ENCODE data around the gene MMP17.
"Not testable (repeated sequence)": the region's sequence is repeated elsewhere in the genome, so short reads cannot be mapped to it uniquely, and the experiment has no call there.

MMP17 gene

DNA sequence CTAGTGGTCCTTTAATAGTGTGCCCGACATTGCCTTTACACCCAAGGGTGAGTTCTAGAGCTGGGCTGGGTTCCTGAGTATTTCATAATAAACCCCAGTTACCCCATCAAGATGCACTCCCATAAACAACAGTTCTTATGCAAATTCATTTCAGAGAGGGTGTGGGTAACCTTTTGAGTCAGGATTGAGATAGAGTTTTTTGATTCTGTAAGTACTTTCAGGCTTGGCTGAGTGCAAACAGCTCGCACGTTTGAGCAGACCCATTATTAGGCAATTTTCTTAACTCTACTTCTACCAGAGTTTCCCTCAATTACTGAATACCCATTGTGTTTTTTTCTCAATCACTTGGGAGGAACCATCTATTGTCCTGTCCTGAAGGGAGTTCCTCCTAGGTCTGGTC is 50.2 kb downstream of the MMP17 start:
- not testable (repeated sequence) for H3K9me3 ChIP-seq (ENCODE audit: control insufficient read depth, insufficient read depth, low read length); H3K27me3 ChIP-seq (ENCODE audit: control insufficient read depth, insufficient read depth, low read length); H3K27ac ChIP-seq (ENCODE audit: low read length); H3K4me1 ChIP-seq (ENCODE audit: control insufficient read depth, insufficient read depth, low read length); H3K36me3 ChIP-seq (ENCODE audit: control insufficient read depth, insufficient read depth, low read length); H3K4me3 ChIP-seq (ENCODE audit: low read length); DNase-seq (ENCODE audit: low read depth, low spot score)
- whole genome bisulfite sequencing (ENCODE audit: insufficient coverage, insufficient read length), result no CpG with 5 or more reads among the region's 3 CpGs

DNA sequence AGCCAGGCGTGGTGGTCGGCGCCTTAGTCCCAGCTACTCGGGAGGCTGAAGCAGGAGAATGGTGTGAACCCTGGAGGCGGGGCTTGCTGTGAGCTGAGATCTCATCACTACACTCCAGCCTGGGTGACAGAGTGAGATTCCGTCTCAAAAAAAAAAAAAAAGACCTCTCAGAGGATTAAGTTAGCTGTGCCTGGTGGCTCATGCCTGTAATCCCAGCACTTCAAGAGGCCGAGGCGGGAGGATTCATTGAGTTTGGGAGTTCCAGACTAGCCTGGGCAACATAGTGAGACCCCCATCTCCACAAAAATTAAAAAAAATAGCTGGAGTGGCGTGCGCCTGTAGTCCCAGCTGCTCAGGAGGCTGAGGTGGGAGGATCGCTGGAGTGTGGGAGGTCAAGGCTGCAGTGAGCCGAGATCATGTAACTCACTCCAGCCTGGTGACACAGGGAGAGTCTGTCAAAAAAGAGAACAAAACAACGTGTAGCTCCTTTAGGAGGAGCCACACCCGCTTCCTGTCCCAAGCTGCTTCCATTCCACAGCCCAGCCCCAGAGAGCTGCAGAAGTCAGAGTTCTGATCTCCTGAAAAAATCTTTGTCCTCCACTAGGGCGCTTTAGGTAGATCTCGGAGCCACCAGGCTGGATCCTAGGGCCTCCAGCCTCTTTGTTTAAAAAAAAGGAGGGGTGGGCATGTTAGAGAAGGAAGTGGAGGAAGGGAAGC is 54.8 kb downstream of the MMP17 start:
- H3K4me3 ChIP-seq (ENCODE audit: low read length), result no peak overlapping the region
- WGBS (ENCODE audit: insufficient coverage, insufficient read length), result no CpG with 5 or more reads among the region's 16 CpGs
- H3K27ac ChIP-seq (ENCODE audit: low read length), result no peak overlapping the region
- H3K9me3 ChIP-seq (ENCODE audit: control insufficient read depth, insufficient read depth, low read length), result no peaks in the 10 kb centered on the region
- 0 out of 2 replicates have a peak, but pooled peaks cover 3% of the 10 kb centered on the region for H3K4me1 ChIP-seq (ENCODE audit: control insufficient read depth, insufficient read depth, low read length)
- no peaks in the 10 kb centered on the region for H3K36me3 ChIP-seq (ENCODE audit: control insufficient read depth, insufficient read depth, low read length)
- no peaks in the 10 kb centered on the region for H3K27me3 ChIP-seq (ENCODE audit: control insufficient read depth, insufficient read depth, low read length)
- DNase-seq (ENCODE audit: low read depth, low spot score), result no peak

DNA sequence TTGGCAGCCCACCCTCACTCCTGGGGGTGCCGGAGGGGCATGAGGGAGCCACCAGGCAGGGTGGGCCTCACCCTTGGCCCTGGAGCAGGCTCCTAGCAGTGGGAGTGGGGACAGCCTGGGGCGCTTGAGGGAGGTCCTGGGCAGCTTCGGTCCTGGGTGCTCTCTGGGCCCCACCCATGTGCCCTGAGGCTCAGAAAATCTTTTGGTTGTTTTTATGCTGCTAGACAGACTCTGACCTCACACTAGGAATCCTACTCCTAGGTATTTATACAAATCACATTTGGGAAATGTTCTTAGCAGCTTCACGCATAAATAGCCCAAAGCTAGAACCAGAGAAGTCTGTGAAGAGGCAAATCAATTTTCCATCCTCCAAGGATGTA is 55.3 kb downstream of the MMP17 start:
- H3K9me3 ChIP-seq (ENCODE audit: control insufficient read depth, insufficient read depth, low read length), result no peaks in the 10 kb centered on the region
- H3K27ac ChIP-seq (ENCODE audit: low read length), result no peak overlapping the region
- H3K27me3 ChIP-seq (ENCODE audit: control insufficient read depth, insufficient read depth, low read length), result no peaks in the 10 kb centered on the region
- WGBS (ENCODE audit: insufficient coverage, insufficient read length), result no CpG with 5 or more reads among the region's 4 CpGs
- H3K4me3 ChIP-seq (ENCODE audit: low read length), result no peak overlapping the region
- H3K36me3 ChIP-seq (ENCODE audit: control insufficient read depth, insufficient read depth, low read length), result no peaks in the 10 kb centered on the region
- DNase-seq (ENCODE audit: low read depth, low spot score), result no peak
- H3K4me1 ChIP-seq (ENCODE audit: control insufficient read depth, insufficient read depth, low read length), result 0 out of 2 replicates have a peak, but pooled peaks cover 3% of the 10 kb centered on the region

DNA sequence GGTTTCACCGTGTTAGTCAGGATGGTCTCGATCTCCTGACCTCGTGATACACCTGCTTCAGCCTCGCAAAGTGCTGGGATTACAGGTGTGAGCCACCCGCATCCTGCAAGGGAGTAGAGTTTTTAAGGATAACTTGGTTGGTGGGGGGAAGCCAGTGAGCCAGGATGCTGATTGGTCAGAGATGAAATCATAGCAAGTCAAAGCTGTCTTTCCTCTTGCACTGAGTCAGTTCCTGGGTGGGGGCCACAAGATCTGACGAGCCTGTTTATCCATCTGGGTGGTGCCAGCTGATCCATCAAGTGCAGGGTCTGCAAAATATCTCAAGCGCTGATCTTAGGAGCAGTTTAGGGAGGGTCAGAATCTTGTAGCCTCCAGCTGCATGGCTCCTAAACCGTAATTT is 56.9 kb downstream of the MMP17 start:
- not testable (repeated sequence) for H3K9me3 ChIP-seq (ENCODE audit: control insufficient read depth, insufficient read depth, low read length); H3K4me1 ChIP-seq (ENCODE audit: control insufficient read depth, insufficient read depth, low read length); H3K27me3 ChIP-seq (ENCODE audit: control insufficient read depth, insufficient read depth, low read length); H3K27ac ChIP-seq (ENCODE audit: low read length); DNase-seq (ENCODE audit: low read depth, low spot score); H3K36me3 ChIP-seq (ENCODE audit: control insufficient read depth, insufficient read depth, low read length); H3K4me3 ChIP-seq (ENCODE audit: low read length)
- WGBS (ENCODE audit: insufficient coverage, insufficient read length), result no CpG with 5 or more reads among the region's 8 CpGs

DNA sequence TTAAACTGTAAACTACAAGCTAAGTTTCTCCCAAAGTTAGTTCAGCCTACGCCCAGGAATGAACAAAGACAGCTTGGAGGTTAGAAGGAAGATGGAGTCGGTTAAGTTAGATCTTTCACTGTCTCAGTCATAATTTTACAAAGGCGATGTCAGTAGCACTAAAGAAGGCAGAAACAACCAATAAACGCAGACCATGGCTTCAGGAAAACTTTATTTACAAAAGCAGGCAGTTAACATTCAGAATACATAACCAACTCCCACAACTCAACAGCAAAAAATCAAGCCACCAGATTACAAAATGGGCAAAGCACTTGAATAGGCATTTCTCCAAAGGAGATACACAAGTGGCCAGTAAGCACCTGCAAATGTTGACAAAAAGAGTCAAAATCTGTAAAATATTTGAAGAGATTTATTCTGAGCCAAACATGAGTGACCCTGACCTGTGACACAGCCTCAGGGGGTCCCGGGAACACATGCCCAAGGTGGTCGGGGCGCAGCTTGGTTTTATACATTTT is 57.4 kb downstream of the MMP17 start:
- DNase-seq (ENCODE audit: low read depth, low spot score), result no peak
- Histone ChIP-seq H3K27me3 (ENCODE audit: control insufficient read depth, insufficient read depth, low read length) (no peaks in the 10 kb centered on the region), H3K36me3 (ENCODE audit: control insufficient read depth, insufficient read depth, low read length) (no peaks in the 10 kb centered on the region), H3K4me3 (ENCODE audit: low read length) (no peak overlapping the region), H3K9me3 (ENCODE audit: control insufficient read depth, insufficient read depth, low read length) (no peaks in the 10 kb centered on the region), H3K27ac (ENCODE audit: low read length) (no peak overlapping the region), H3K4me1 (ENCODE audit: control insufficient read depth, insufficient read depth, low read length) (no peaks in the 10 kb centered on the region)
- WGBS (ENCODE audit: insufficient coverage, insufficient read length), result no CpG with 5 or more reads among the region's 7 CpGs

DNA sequence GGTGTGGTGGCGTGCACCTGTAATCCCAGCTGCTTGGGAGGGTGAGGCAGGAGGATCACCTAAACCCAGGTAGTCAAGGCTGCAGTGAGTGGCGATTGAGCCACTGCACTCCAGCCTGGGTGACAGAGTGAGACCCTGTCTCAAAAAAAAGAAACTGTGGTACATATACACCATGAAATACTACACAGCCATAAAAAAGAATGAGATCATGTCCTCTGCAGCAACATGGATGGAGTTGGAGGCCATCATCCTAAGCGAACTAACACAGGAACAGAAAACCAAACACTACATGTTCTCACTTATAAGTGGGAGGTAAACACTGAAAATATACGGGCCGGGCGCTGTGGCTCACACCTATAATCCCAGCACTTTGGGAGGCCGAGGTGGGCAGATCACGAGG is 63.5 kb downstream of the MMP17 start:
- WGBS (ENCODE audit: insufficient coverage, insufficient read length), result no CpG with 5 or more reads among the region's 8 CpGs
- not testable (repeated sequence) for H3K9me3 ChIP-seq (ENCODE audit: control insufficient read depth, insufficient read depth, low read length); H3K4me3 ChIP-seq (ENCODE audit: low read length); H3K27ac ChIP-seq (ENCODE audit: low read length); H3K27me3 ChIP-seq (ENCODE audit: control insufficient read depth, insufficient read depth, low read length); H3K4me1 ChIP-seq (ENCODE audit: control insufficient read depth, insufficient read depth, low read length); H3K36me3 ChIP-seq (ENCODE audit: control insufficient read depth, insufficient read depth, low read length); DNase-seq (ENCODE audit: low read depth, low spot score)

DNA sequence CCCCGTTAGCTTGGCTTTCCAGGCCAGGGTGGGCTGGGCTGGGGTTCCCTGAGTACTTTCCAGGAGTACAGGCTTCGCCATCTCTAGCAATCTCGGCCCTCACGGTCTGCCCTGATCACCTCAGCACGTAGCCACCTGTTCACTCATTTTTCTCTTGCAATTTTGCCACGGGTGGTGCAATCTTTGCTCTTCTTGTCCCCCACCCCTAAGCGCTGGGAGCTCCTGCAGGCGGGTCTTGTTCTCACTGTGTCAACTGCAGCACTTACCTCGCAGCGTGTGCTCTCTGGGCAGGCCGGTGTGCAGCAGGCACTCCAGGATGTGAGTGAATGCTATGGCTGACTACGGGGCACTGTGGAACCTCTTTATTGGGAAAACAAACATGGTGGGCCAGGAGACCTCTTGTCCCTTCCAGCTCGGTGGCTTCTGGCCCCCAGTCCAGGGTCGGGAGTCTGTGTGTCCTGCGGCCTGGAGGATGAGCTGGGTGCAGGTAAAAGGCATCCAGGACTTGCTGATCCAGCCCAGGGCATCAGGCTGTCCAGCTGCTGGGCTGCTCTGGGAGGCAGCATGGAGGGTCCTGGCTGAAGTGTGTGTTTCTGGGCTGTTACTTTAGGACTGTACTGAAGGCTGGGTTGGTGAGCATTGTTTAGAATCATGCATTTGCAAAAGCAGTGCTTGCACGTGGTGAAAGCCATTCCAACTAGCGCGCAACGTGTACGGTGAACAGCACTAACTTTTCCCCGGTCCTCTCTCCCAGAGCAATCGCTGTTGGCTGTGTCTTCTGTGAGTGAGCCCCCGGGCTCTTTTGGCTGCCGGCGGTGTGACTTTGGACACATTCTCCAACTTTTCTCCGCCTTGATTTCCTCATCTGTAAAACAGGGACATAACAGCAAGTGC is 64.8 kb downstream of the MMP17 start:
- H3K4me1 ChIP-seq (ENCODE audit: control insufficient read depth, insufficient read depth, low read length), result peaks cover 6% of the 10 kb centered on the region
- H3K36me3 ChIP-seq (ENCODE audit: control insufficient read depth, insufficient read depth, low read length), result no peaks in the 10 kb centered on the region
- H3K27me3 ChIP-seq (ENCODE audit: control insufficient read depth, insufficient read depth, low read length), result no peaks in the 10 kb centered on the region
- no peak overlapping the region for H3K27ac ChIP-seq (ENCODE audit: low read length)
- no peak for DNase-seq (ENCODE audit: low read depth, low spot score)
- no peaks in the 10 kb centered on the region for H3K9me3 ChIP-seq (ENCODE audit: control insufficient read depth, insufficient read depth, low read length)
- H3K4me3 ChIP-seq (ENCODE audit: low read length), result no peak overlapping the region
- WGBS (ENCODE audit: insufficient coverage, insufficient read length), result no CpG with 5 or more reads among the region's 26 CpGs

DNA sequence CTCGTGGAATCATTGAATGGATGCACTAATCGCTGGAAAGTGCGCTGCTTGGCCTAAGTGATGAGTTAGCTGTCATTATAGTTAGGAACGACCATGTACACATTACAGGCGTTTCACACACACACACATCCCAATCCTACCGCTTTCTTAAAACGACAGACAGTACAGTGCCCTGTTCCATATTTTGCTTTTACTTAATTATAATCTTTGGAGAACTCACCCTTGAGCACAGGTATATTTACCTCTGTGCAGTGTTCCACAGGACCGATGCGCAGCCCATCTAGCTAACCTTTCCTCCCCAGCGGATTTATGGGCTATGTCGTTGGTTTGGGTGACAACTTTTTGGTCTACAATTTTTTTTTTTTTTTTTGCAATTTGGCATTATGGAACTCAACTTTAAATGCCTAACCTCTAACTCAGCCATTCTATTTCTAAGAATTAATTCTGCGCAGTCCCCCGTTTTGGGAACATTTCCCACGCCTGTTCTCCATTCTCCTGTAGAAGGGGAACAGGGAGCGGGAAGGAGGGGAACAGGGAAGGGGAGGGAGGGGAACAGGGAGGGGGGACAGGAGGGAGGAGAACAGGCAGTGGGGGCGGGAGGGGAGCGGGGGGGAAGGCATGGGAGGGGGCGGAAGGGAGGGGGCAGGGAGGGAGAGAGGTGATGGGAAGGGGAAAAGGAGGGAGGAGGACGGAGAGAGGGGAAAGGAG is 65.6 kb downstream of the MMP17 start:
- H3K27ac ChIP-seq (ENCODE audit: low read length), result no peak overlapping the region
- H3K9me3 ChIP-seq (ENCODE audit: control insufficient read depth, insufficient read depth, low read length), result no peaks in the 10 kb centered on the region
- H3K27me3 ChIP-seq (ENCODE audit: control insufficient read depth, insufficient read depth, low read length), result no peaks in the 10 kb centered on the region
- no peak overlapping the region for H3K4me3 ChIP-seq (ENCODE audit: low read length)
- H3K4me1 ChIP-seq (ENCODE audit: control insufficient read depth, insufficient read depth, low read length), result peaks cover 6% of the 10 kb centered on the region
- 100% methylated on average over 2 of the region's 19 CpGs for whole genome bisulfite sequencing (ENCODE audit: insufficient coverage, insufficient read length)
- DNase-seq (ENCODE audit: low read depth, low spot score), result no peak
- H3K36me3 ChIP-seq (ENCODE audit: control insufficient read depth, insufficient read depth, low read length), result no peaks in the 10 kb centered on the region

DNA sequence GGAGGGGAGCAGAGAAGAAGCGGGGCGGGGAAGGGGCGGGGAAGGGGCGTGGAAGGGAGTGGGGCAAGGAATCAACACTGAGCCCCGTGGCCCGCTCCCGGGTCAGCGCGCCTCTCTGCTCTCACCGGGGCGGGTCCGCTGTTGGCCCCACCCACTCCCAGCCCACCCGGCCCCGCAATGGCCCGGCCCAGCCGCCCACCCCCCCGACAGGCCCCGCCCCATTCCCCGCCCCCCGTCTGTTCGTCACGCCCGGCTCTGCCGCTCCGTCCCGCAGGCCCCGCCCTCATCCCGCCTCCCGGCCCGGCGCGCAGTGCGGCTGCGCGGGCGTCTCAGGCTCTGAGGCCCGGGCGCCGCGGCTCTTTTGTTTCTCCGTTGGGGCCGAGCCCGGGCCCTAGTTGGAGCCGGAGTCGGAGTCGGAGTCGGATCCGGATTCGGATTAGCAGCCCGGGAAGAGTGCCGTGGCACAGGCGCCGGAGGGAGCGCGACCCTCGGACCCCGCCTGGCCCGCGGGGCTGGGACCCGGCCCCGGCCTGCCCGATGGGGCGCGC is 66.2 kb downstream of the MMP17 start, which contains the start of gene ULK1:
Gene ULK1, plus strand, starts transcription at position 310 of the 548 bp plus-strand sequence. CDS start 380 bp downstream, outside the sequence.
- H3K27me3 ChIP-seq (ENCODE audit: control insufficient read depth, insufficient read depth, low read length), result no peaks in the 10 kb centered on the region
- peaks cover 6% of the 10 kb centered on the region for H3K4me1 ChIP-seq (ENCODE audit: control insufficient read depth, insufficient read depth, low read length)
- no peaks in the 10 kb centered on the region for H3K9me3 ChIP-seq (ENCODE audit: control insufficient read depth, insufficient read depth, low read length)
- no CpG with 5 or more reads among the region's 64 CpGs for WGBS (ENCODE audit: insufficient coverage, insufficient read length)
- H3K36me3 ChIP-seq (ENCODE audit: control insufficient read depth, insufficient read depth, low read length), result no peaks in the 10 kb centered on the region
- DNase-seq (ENCODE audit: low read depth, low spot score), result peak; percentile 52
- no peak within 1 kb of the TSS for H3K27ac ChIP-seq (ENCODE audit: low read length)
- peak within 1 kb of the TSS; percentile 86; the same call in 1 of the 2 replicates for H3K4me3 ChIP-seq (ENCODE audit: low read length)
